Epidermal melanocyte (primary cell): ENCODE results near the gene ZNF511.
A peak's percentile ranks its signal among the peaks of the same experiment; 100 is the strongest.
"Not testable (repeated sequence)": the region's sequence is repeated elsewhere in the genome, so short reads cannot be mapped to it uniquely, and the experiment has no call there.

ENCODE experiments used
- DNase-seq: peaks from one replicate; pipeline ENCODE4 v3.0.0; 2011; ENCODE audit warnings: low spot score; ENCODE audit not compliant: insufficient read length

ZNF511 gene

GRCh38 chr10:133313192-133313591 is 4.5 kb downstream of the ZNF511 start:
- no peak for DNase-seq

- no peak for DNase-seq
These were observed 6.2 kb downstream of the ZNF511 start for GRCh38 chr10:133314911-133315310.

GRCh38 chr10:133315847-133316246 is 7.1 kb downstream of the ZNF511 start:
- no peak for DNase-seq

- DNase-seq = no peak
These were observed 7.6 kb downstream of the ZNF511 start for GRCh38 chr10:133316266-133316665.

- DNase-seq = no peak
These were observed 8.0 kb downstream of the ZNF511 start for GRCh38 chr10:133316732-133317131.

- DNase-seq = peak; percentile 57
These were observed 9.9 kb downstream of the ZNF511 start for GRCh38 chr10:133318494-133319127.

GRCh38 chr10:133320852-133321422 is 12.2 kb downstream of the ZNF511 start:
- not testable (repeated sequence) for DNase-seq

- not testable (repeated sequence) for DNase-seq
These were observed 13.5 kb downstream of the ZNF511 start for GRCh38 chr10:133322064-133322709.

- no peak for DNase-seq
These were observed 15.6 kb downstream of the ZNF511 start for GRCh38 chr10:133324198-133324792.

- no peak for DNase-seq
These were observed 16.1 kb downstream of the ZNF511 start for GRCh38 chr10:133324857-133325260.

GRCh38 chr10:133325440-133326222 is 16.9 kb downstream of the ZNF511 start:
- DNase-seq = peak; percentile 16

- DNase-seq = no peak
These were observed 17.5 kb downstream of the ZNF511 start for GRCh38 chr10:133326223-133326551.

- peak; percentile 11 for DNase-seq
These were observed 18.3 kb downstream of the ZNF511 start for GRCh38 chr10:133326745-133327650.

GRCh38 chr10:133327651-133328357 is 19.1 kb downstream of the ZNF511 start:
- DNase-seq = no peak

GRCh38 chr10:133328358-133329343 is 19.9 kb downstream of the ZNF511 start:
- no peak for DNase-seq

GRCh38 chr10:133329491-133330202 is 20.9 kb downstream of the ZNF511 start:
- peak; percentile 99 for DNase-seq

- no peak for DNase-seq
These were observed 24.4 kb downstream of the ZNF511 start for GRCh38 chr10:133332936-133333699.
